H1 (cell line): Measurements from ENCODE around the gene SVEP1. TPM values are rescaled to one million over a fixed set of nuclear protein-coding genes. Genes with fewer than 3 reads are reported as not detected.

ENCODE experiments used
- JUN ChIP-seq: IDR thresholded peaks from 2 replicates; pipeline ENCODE4 v1.6.1; 2011; ENCODE audit warnings: low read depth, mild to moderate bottlenecking, improper control_type of control experiment, low read length
- MAX ChIP-seq: IDR thresholded peaks from 2 replicates; pipeline ENCODE4 v1.6.1; 2012; ENCODE audit warnings: inconsistent platforms
- RFX5 ChIP-seq: IDR thresholded peaks from 2 replicates; pipeline ENCODE4 v1.6.1; 2011; ENCODE audit warnings: low read depth, low read length, improper control_type of control experiment, borderline replicate concordance
- polyA plus RNA-seq, 7 experiments: library from polyadenylated mRNA; depleted of rRNA in 3 of 7; stranded (reverse) in 5 of 7; unstranded in 2 of 7; fragments of >200 nt in 5 of 7; fragments of 200-250 nt in 2 of 7; gene quantifications; 1 replicate in 5 of 7; 2 replicates in 1 of 7; 4 replicates in 1 of 7; pipeline versions ENCODE4 v1.2.1 to v1.2.3, GENCODE V29; 2011 to 2013; ENCODE audit warnings: missing spikeins in 2 of 7, mixed read lengths in 2 of 7
- total RNA-seq: library from RNA; stranded (reverse); fragmentation: NEBNext Ultra II Directional; extraction: Animal tissue kit (Norgen Biotek cat#: 25700); gene quantifications from 2 replicates; pipeline ENCODE4 v1.2.1, GENCODE V29; 2021

The SVEP1 gene
- total and polyA plus RNA-seq, 2 of the 8 experiments (the other 6 are each of a cell fraction or from before 2014, with no cell fraction given): 0.11 to 0.37 TPM

- no peak for TF ChIP-seq JUN
- no peak for TF ChIP-seq RFX5
- TF ChIP-seq MAX: no peak
These were observed 244.7 kb downstream of the SVEP1 start (continued) for GRCh38 chr9:110334871-110335270.
